Activated CD8-positive, alpha-beta T cell treated with anti-CD3 and anti-CD28 coated beads, Interleukin-2, amount 10 ng/mL, durations not matched to agents 7 days and 5 days (primary cell): ENCODE data around the gene ZNF608. TPM values are rescaled to one million over a fixed set of nuclear protein-coding genes. Genes with fewer than 3 reads are reported as not detected.

Source experiments
- ATAC-seq: fragments of 150-1000 bp; cut with Tn5 transposase; one replicate; pipeline ENCODE4 v1.10.0; 2021; ENCODE audit warnings: moderate library complexity
- CTCF ChIA-PET: fragments of 350-600 bp; sonication (Branson Sonifier 250); formaldehyde crosslinking; loops from one replicate; lab custom pipeline; 2021; ENCODE audit warnings: antibody characterized with exemption; lab: Charles Lee
- POLR2A ChIA-PET: fragments of 350-600 bp; sonication (Branson Sonifier 250); formaldehyde crosslinking; loops from one replicate; lab custom pipeline; 2021; ENCODE audit warnings: antibody characterized with exemption; lab: Charles Lee
- DNase-seq: peaks from one replicate; pipeline ENCODE4 v3.0.0-alpha.2; 2020
- H3K27ac Mint-ChIP-seq: one replicate; pipeline ENCODE4 v1.8.0; 2021; ENCODE audit warnings: mild to moderate bottlenecking, mixed read lengths
- H3K27me3 Mint-ChIP-seq: one replicate; pipeline ENCODE4 v1.8.0; 2021; ENCODE audit warnings: low read depth, mixed read lengths
- H3K36me3 Mint-ChIP-seq: one replicate; pipeline ENCODE4 v1.8.0; 2021; ENCODE audit warnings: low read depth, mixed read lengths
- H3K4me1 Mint-ChIP-seq: one replicate; pipeline ENCODE4 v1.8.0; 2021; ENCODE audit warnings: low read depth, mixed read lengths
- H3K4me3 Mint-ChIP-seq: one replicate; pipeline ENCODE4 v1.8.0; 2021; ENCODE audit warnings: mild to moderate bottlenecking, mixed read lengths
- H3K9me3 Mint-ChIP-seq: one replicate; pipeline ENCODE4 v1.8.0; 2022; ENCODE audit warnings: mixed read lengths; ENCODE audit not compliant: insufficient read depth
- total RNA-seq, 2 experiments: library from RNA; stranded (reverse); gene quantifications; one replicate each; pipeline ENCODE4 v1.2.3, GENCODE V29; 2021

Gene ZNF608
- total RNA-seq, 2 experiments from 2014 or later, result not detected

- Mint-ChIP-seq H3K27ac (no peak overlapping the region), H3K36me3 (no peaks in the 10 kb centered on the region), H3K4me1 (peaks cover 19% of the 10 kb centered on the region), H3K4me3 (no peak overlapping the region), H3K9me3 (no peaks in the 10 kb centered on the region), H3K27me3 (peaks cover 36% of the 10 kb centered on the region)
- ATAC-seq, result no peak
- DNase-seq, result no peak
- POLR2A ChIA-PET, result no interaction called here
- CTCF ChIA-PET, result no interaction called here
These were observed 4.6 kb upstream of the ZNF608 start for GRCh38 chr5:124751031-124751430.

DNA sequence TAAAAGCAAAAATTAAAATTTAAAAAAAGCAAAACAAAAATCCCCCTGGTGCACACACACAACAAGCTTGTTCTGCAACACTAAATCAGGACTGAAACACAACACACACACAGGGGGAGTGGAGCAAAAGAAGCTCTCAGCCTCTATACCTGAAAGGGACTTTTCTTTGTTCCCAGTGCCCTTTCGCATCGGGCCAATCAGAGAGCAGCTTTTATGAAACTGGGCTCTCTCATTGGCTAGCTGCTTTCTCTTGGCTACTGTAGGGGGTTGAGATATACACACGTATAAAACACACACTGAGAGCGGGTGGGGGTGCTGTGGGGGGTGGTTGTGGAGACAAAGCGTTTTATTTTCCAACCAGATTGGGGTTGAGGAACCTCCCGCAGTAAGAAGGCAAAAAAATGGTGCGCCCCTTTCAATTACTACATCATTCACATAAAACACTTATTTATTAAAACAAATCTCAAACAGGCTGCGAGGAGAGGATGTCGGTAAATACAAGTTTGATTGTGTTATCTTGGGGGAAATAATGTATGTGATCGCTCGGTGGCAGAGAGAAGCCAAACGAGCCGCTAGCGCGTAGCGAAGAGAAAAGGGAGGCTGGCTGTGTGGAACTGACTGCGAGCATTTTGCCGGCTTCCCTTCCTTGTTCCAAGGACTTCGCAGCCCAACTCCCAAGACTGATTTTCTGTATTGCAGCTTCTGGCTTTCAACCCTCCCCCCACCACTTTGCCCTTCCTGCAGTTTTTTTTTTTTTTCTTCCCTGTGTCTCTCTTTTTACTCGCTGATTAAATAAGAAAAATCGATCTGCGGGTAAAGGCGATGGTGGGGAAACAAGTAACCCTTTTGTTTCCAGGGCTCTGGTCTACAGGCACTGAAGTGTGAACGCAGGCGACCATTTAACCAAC lies 2.5 kb upstream of the ZNF608 start:
- Mint-ChIP-seq H3K36me3 (no peaks in the 10 kb centered on the region), H3K27me3 (peaks cover 50% of the 10 kb centered on the region), H3K27ac (no peak overlapping the region), H3K9me3 (no peaks in the 10 kb centered on the region), H3K4me3 (peak overlapping the region; percentile 54), H3K4me1 (peaks cover 19% of the 10 kb centered on the region)
- ATAC-seq (peak; percentile 74), DNase-seq (peak; percentile 22)
- ChIA-PET CTCF (no interaction called here), POLR2A (no interaction called here)

DNA sequence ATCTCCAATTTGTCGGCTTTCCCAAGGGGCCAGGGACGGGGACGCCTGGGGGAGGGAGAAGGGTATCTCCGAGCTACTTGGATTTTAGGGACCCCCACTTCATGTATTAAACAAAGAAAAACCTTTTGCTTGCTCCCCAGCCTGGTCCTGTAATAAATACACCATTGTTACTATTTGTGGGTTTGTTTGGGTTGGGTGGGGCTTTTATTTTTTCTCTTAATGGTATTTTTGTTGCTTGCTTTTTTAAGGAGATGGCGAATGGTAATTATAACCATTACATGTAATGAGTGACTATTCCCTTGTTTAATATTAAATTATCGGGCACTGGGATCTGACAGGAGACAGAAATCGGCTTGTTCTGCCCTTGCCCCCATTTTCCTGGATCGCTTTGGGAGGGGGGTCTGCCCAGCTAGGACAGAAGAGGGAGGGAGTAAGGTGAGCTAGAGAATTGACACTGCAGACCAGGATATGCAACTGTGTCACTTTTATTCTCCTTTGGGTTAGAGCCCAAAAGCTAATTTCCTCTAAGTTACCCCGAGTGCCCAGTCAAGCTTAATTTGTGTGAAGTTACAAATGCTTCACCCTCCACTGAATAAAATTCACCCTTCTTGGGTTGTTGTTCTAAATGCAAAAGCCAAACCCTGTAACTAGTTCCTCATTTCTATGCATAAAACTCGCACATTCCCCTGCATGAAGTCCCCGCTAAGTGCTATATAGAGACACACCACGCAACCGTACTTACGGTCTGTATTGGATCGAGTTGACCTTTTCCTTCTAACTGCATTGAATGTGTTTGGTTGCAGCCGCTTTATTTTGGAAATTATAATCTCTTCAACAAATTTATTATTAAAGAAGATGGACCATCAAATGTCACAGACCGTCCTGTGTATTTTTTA lies 1.6 kb upstream of the ZNF608 start:
- H3K27me3 Mint-ChIP-seq, result peaks cover 50% of the 10 kb centered on the region

DNA sequence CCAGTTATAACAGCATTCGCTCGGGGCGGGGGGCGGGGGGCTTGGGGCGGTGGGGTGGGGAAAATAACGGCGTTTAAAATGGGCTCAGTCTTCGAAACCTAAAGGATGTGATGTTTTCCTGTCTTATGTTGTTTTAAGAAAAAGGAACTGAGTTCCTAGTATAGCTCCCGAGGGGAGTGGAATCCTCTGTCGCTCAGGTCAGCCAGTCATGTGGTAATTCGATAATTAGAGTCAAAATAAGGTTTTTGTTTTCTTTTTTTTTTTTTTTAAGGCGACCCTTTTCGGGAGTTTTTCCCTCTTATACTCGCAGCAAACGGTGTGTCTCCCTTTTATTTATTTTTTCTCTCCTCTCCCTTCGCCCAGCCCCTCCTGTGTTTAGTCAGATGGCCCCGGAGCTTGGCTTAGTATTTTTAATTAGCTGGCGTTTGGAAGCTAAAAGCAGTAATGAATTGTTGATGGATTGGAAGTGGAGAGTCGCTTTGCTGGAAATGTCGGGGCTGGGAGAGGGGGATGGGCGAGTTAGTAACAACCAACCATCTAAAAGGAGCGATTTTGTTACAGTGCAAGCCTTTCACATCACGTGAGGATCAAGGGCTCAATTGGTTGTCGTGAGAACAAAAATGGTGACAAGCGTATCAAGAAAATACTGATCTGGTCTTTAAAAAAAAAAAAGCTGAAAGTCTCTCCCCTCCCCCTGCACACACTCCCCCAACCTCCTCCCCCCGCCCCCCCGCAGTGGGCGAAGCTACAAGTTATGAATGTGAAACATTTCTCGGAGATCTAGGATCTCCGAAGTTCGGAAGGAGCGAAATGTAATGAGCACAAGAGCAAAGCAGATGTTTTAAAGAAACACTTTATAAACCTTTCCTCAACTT lies 714 bp upstream of the ZNF608 start:
- peak overlapping the region; percentile 47 for H3K4me3 Mint-ChIP-seq
- no peaks in the 10 kb centered on the region for H3K36me3 Mint-ChIP-seq
- ATAC-seq (no peak), DNase-seq (no peak)
- peaks cover 19% of the 10 kb centered on the region for H3K4me1 Mint-ChIP-seq
- H3K27me3 Mint-ChIP-seq, result peaks cover 50% of the 10 kb centered on the region
- H3K27ac Mint-ChIP-seq, result no peak overlapping the region
- H3K9me3 Mint-ChIP-seq, result no peaks in the 10 kb centered on the region
- POLR2A ChIA-PET, result interaction anchor here (0.6 kb wide), 1 partner anchor 102 kb away, joined by 3 read pairs; no protein-coding TSS in a partner anchor
- CTCF ChIA-PET, result no interaction called here

More for the DNA sequence above, 1.6 kb upstream of the ZNF608 start:
- no peaks in the 10 kb centered on the region for H3K9me3 Mint-ChIP-seq
- DNase-seq, result no peak
- no peaks in the 10 kb centered on the region for H3K36me3 Mint-ChIP-seq
- H3K4me3 Mint-ChIP-seq, result peak overlapping the region; percentile 47
- ATAC-seq, result no peak
- H3K4me1 Mint-ChIP-seq, result peaks cover 19% of the 10 kb centered on the region
- H3K27ac Mint-ChIP-seq, result no peak overlapping the region
- ChIA-PET CTCF (no interaction called here), POLR2A (interaction anchor here (0.6 kb wide), 1 partner anchor 101 kb away, joined by 3 read pairs; no protein-coding TSS in a partner anchor)

DNA sequence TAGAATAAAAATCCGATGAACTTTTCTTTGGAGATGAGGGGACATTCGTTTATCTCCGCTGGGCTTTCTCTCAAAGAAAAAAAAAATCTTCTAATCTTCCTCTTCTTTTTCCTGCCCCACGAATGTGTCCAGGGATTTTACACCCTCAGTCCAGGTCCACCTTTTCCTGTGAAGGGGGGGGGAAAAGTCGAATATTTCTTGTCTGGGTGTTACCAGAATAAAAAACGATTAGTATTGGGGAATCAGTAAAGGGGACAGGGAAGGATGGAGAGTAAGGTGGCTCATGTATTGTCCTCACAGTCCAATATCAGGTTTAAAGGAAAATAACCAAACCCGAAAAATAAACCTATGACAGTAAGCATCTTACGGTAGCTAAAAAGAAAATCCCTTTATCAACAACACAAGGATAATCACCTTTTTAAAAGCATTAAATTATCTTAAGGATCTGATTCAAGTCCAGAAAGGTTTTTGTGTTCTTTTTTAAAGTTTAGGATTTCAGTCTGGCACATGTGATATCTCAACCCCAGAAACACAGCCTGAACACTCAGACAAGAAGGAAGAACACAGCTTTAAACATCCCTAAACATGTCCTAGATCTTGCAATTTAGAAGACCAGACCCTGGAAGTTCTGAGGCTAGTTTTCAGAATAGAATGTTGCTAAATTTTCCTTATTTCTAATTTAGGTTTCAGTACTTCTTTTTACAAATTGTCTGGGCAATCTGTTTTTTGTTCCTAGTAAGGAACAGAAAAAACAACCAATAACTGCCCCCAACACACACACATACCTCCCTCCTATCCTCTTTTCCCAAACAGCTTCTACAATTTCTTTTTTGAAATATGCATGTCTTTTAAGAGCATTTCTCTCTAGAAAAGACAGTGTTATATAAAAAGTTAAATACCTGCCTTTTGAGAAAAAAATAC lies 1.2 kb downstream of the ZNF608 start:
- ATAC-seq, result no peak
- H3K36me3 Mint-ChIP-seq, result no peaks in the 10 kb centered on the region
- H3K27me3 Mint-ChIP-seq, result peaks cover 47% of the 10 kb centered on the region
- H3K4me1 Mint-ChIP-seq, result peaks cover 19% of the 10 kb centered on the region
- ChIA-PET CTCF (no interaction called here), POLR2A (no interaction called here)
- no peak overlapping the region for H3K4me3 Mint-ChIP-seq
- DNase-seq, result no peak
- no peak overlapping the region for H3K27ac Mint-ChIP-seq
- H3K9me3 Mint-ChIP-seq, result no peaks in the 10 kb centered on the region

DNA sequence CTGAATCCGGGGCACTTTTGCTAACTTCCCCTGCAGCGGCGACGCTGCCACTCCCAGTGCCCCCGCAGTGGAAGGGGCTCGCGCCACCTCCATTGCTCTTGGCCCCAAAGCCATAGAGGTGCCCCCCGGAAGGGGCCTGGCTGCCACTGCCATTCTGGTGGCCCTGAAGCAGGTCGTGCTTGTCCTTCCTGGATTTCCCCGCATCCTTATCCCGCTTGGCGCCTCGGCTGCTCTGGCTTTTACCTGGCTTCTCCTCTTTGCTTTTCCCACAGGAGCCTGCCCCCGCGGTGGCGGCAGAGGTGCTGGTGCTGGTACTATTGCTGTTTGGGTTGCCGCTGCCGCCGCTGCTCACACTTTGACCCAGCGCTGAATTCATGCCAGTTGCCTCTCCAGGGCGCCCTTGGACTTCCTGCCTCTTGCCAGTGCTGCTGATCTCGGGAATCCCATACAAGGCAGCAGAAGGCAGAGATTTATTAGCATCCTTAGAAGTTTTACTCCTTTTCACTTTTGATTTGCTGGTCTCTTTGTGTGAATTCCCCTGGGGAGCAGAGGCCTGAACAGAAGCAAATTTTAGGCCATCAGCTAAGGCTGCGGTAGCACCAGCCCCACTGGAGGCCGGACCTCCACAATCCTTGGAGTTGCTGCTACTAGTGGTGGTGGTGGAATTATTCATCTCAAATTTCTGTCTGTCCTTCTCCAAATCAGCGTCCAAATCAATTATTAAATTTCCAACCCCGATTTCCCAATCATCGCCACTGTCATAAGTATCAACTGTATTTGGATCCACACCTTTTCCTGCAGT lies 2.1 kb downstream of the ZNF608 start:
- H3K27me3 Mint-ChIP-seq, result peaks cover 47% of the 10 kb centered on the region
- peaks cover 19% of the 10 kb centered on the region for H3K4me1 Mint-ChIP-seq
- ChIA-PET CTCF (no interaction called here), POLR2A (no interaction called here)
- no peak overlapping the region for H3K27ac Mint-ChIP-seq
- DNase-seq, result no peak
- H3K9me3 Mint-ChIP-seq, result no peaks in the 10 kb centered on the region
- H3K36me3 Mint-ChIP-seq, result no peaks in the 10 kb centered on the region
- H3K4me3 Mint-ChIP-seq, result no peak overlapping the region
- ATAC-seq, result no peak

- no peak overlapping the region for H3K27ac Mint-ChIP-seq
- H3K4me1 Mint-ChIP-seq, result peaks cover 14% of the 10 kb centered on the region
- ATAC-seq (no peak), DNase-seq (no peak)
- no peaks in the 10 kb centered on the region for H3K9me3 Mint-ChIP-seq
- ChIA-PET CTCF (no interaction called here), POLR2A (no interaction called here)
- no peaks in the 10 kb centered on the region for H3K36me3 Mint-ChIP-seq
- H3K4me3 Mint-ChIP-seq, result no peak overlapping the region
- H3K27me3 Mint-ChIP-seq, result peaks cover 42% of the 10 kb centered on the region
These were observed 2.8 kb downstream of the ZNF608 start for GRCh38 chr5:124743602-124744169.

DNA sequence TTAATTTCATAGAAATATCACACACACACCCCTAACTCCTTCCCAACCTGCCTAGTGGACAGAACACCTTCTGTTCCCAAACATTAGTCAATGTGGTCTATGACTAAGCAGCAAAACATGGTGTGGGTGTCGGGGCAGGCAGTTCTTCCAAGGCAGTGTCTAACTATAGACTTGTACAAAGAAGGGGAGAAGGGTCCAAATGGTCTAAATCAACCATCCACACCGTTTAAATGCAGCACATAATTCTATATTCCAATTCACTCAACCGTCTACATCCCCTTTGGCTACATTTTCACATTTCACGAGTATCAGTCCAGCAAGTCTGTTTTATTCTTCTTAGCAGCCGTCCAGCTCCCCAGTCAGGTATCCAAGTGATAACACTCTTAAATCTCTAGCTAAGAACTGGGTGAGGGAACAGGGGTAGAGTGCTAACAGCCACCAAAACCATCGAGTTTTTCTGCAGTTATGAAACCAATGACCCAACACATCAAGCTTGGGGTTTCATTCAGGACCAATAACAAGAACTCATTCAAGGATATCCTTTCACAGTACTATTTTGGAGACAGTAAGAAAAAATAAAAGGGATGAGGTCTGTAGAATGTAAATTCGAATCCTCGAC lies 3.3 kb downstream of the ZNF608 start:
- Mint-ChIP-seq H3K4me3 (no peak overlapping the region), H3K4me1 (peaks cover 10% of the 10 kb centered on the region), H3K27ac (no peak overlapping the region), H3K36me3 (no peaks in the 10 kb centered on the region), H3K27me3 (peaks cover 37% of the 10 kb centered on the region), H3K9me3 (no peaks in the 10 kb centered on the region)
- ATAC-seq (no peak), DNase-seq (no peak)
- ChIA-PET POLR2A (no interaction called here), CTCF (no interaction called here)

- ATAC-seq (no peak), DNase-seq (no peak)
- ChIA-PET POLR2A (no interaction called here), CTCF (no interaction called here)
- Mint-ChIP-seq H3K27ac (no peak overlapping the region), H3K4me1 (peaks cover 5% of the 10 kb centered on the region), H3K36me3 (no peaks in the 10 kb centered on the region), H3K4me3 (no peak overlapping the region), H3K9me3 (no peaks in the 10 kb centered on the region), H3K27me3 (peaks cover 33% of the 10 kb centered on the region)
These were observed 3.9 kb downstream of the ZNF608 start for GRCh38 chr5:124742521-124742920.
